IMR-90 (cell line): ENCODE results near the gene NFKBIB. TPM values are rescaled to one million over a fixed set of nuclear protein-coding genes. Genes with fewer than 3 reads are reported as not detected.

ENCODE experiments used
- ATAC-seq: fragments of 200-7000 bp; cut with Tn5 transposase; 2 replicates; pipeline ENCODE4 v1.9.1; 2020; ENCODE audit warnings: low read depth, mild to moderate bottlenecking, moderate library complexity
- BruUV-seq: library from RNA; stranded (reverse); fragments of 400-500 nt; replicated peaks from 2 replicates; lab custom pipeline; 2021; lab: Mats Ljungman, UMichigan
- CTCF ChIA-PET: fragments of 300-600 bp; formaldehyde crosslinking; extraction: SDS; loops from one replicate; lab custom pipeline; 2021; ENCODE audit warnings: antibody characterized with exemption; lab: Yijun Ruan, JAX
- POLR2A ChIA-PET: fragments of 300-600 bp; sonication (Branson Sonifier 250); formaldehyde crosslinking; loops from one replicate; lab custom pipeline; 2022; ENCODE audit warnings: antibody characterized with exemption; ENCODE audit not compliant: unreplicated experiment; lab: Charles Lee
- DNase-seq: peaks from one replicate; pipeline ENCODE4 v3.0.0; 2013
- H2AFZ ChIP-seq: replicated peaks from 2 replicates; pipeline ENCODE3; 2013; ENCODE audit warnings: low read length, mild to moderate bottlenecking; ENCODE audit not compliant: poor library complexity
- H2AK5ac ChIP-seq: 2 replicates; pipeline ENCODE4 v1.6.1; 2013; ENCODE audit warnings: low read depth, low read length, inconsistent platforms
- H2AK9ac ChIP-seq: replicated peaks from 2 replicates; pipeline ENCODE3; 2013; ENCODE audit warnings: mild to moderate bottlenecking, low read depth, low read length, moderate library complexity; ENCODE audit not compliant: poor library complexity
- H2BK120ac ChIP-seq: 2 replicates; pipeline ENCODE4 v1.6.1; 2013; ENCODE audit warnings: low read depth, low read length, inconsistent platforms
- H2BK15ac ChIP-seq: 3 replicates; pipeline ENCODE4 v1.6.1; 2013; ENCODE audit warnings: low read depth, low read length, inconsistent platforms
- H2BK20ac ChIP-seq: 2 replicates; pipeline ENCODE4 v1.6.1; 2013; ENCODE audit warnings: low read depth, mild to moderate bottlenecking, inconsistent platforms, low read length, moderate library complexity
- H2BK5ac ChIP-seq: 2 replicates; pipeline ENCODE4 v1.6.1; 2013; ENCODE audit warnings: mild to moderate bottlenecking, low read depth, low read length, inconsistent platforms; ENCODE audit not compliant: poor library complexity, severe bottlenecking
- H3K14ac ChIP-seq: replicated peaks from 2 replicates; pipeline ENCODE4 v1.6.1; 2013; ENCODE audit warnings: low read depth, low read length, inconsistent platforms
- H3K18ac ChIP-seq: 2 replicates; pipeline ENCODE4 v1.6.1; 2013; ENCODE audit warnings: low read depth, low read length, control low read depth
- H3K23ac ChIP-seq: 2 replicates; pipeline ENCODE4 v1.6.1; 2013; ENCODE audit warnings: low read depth, low read length, inconsistent platforms
- H3K27ac ChIP-seq: 2 replicates; pipeline ENCODE4 v1.5.1; 2013; ENCODE audit warnings: mild to moderate bottlenecking, control low read depth, low read length; ENCODE audit not compliant: insufficient read depth
- H3K27me3 ChIP-seq: 2 replicates; pipeline ENCODE4 v1.6.1; 2013; ENCODE audit warnings: low read length; ENCODE audit not compliant: control insufficient read depth, insufficient read depth
- H3K36me3 ChIP-seq: 2 replicates; pipeline ENCODE4 v1.6.1; 2013; ENCODE audit warnings: low read length, mixed read lengths; ENCODE audit not compliant: control insufficient read depth, insufficient read depth
- H3K4ac ChIP-seq: 2 replicates; pipeline ENCODE4 v1.6.1; 2013; ENCODE audit warnings: low read depth, low read length, inconsistent platforms
- H3K4me1 ChIP-seq: 2 replicates; pipeline ENCODE4 v1.6.1; 2013; ENCODE audit warnings: low read length, mixed read lengths; ENCODE audit not compliant: control insufficient read depth, insufficient read depth
- H3K4me2 ChIP-seq: 2 replicates; pipeline ENCODE4 v1.6.1; 2013; ENCODE audit warnings: low read depth, mild to moderate bottlenecking, control low read depth, low read length, moderate library complexity
- H3K4me3 ChIP-seq: 2 replicates; pipeline ENCODE4 v1.5.1; 2013; ENCODE audit warnings: low read depth, mild to moderate bottlenecking, control low read depth, low read length, moderate library complexity; ENCODE audit not compliant: insufficient read depth
- H3K56ac ChIP-seq: 2 replicates; pipeline ENCODE4 v1.6.1; 2013; ENCODE audit warnings: low read length, inconsistent platforms; ENCODE audit not compliant: insufficient read depth; ENCODE audit errors: extremely low read depth
- H3K79me1 ChIP-seq, 2 experiments: 2 replicates each; pipeline ENCODE4 v1.6.1; 2013; ENCODE audit warnings: low read length in 2 of 2, inconsistent platforms in 1 of 2, low read depth in 1 of 2
- H3K9ac ChIP-seq: 2 replicates; pipeline ENCODE4 v1.6.1; 2013; ENCODE audit warnings: low read depth, low read length, control low read depth
- H3K9me1 ChIP-seq: 2 replicates; pipeline ENCODE4 v1.6.1; 2013; ENCODE audit warnings: low read length, inconsistent platforms; ENCODE audit not compliant: insufficient read depth
- H3K9me3 ChIP-seq: 2 replicates; pipeline ENCODE4 v1.6.1; 2013; ENCODE audit warnings: low read length; ENCODE audit not compliant: control insufficient read depth, insufficient read depth
- H4K20me1 ChIP-seq: 2 replicates; pipeline ENCODE4 v1.6.1; 2013; ENCODE audit warnings: low read length, inconsistent platforms; ENCODE audit not compliant: insufficient read depth
- H4K5ac ChIP-seq: 2 replicates; pipeline ENCODE4 v1.6.1; 2013; ENCODE audit warnings: mild to moderate bottlenecking, low read depth, low read length, control low read depth
- H4K8ac ChIP-seq, 2 experiments: 2 replicates each; pipeline ENCODE4 v1.6.1; 2013; ENCODE audit warnings: low read depth in 2 of 2, low read length in 2 of 2, control low read depth in 1 of 2, inconsistent platforms in 1 of 2
- H4K91ac ChIP-seq: 2 replicates; pipeline ENCODE4 v1.6.1; 2013; ENCODE audit warnings: low read depth, low read length, inconsistent platforms; ENCODE audit not compliant: insufficient read depth
- CEBPB ChIP-seq: IDR thresholded peaks from 2 replicates; pipeline ENCODE4 v1.6.1; 2012; ENCODE audit warnings: low read depth, low read length, improper control_type of control experiment
- CHD1 ChIP-seq: IDR thresholded peaks from 2 replicates; pipeline ENCODE4 v1.6.1; 2012; ENCODE audit warnings: low read depth, low read length, improper control_type of control experiment
- ELK1 ChIP-seq: fragments of 150-350 bp; IDR thresholded peaks from 2 replicates; pipeline ENCODE4 v1.6.1; 2016; ENCODE audit warnings: low read depth, mild to moderate bottlenecking, low read length, moderate library complexity, borderline replicate concordance
- FOS ChIP-seq: fragments of 150-350 bp; IDR thresholded peaks from 2 replicates; pipeline ENCODE4 v1.6.1; 2016; ENCODE audit warnings: low read depth, low read length
- MAZ ChIP-seq: IDR thresholded peaks from 2 replicates; pipeline ENCODE4 v1.6.1; 2012; ENCODE audit warnings: low read depth, mild to moderate bottlenecking, low read length, improper control_type of control experiment, moderate library complexity, borderline replicate concordance
- MXI1 ChIP-seq: IDR thresholded peaks from 2 replicates; pipeline ENCODE4 v1.6.1; 2012; ENCODE audit warnings: low read depth, mild to moderate bottlenecking, low read length, moderate library complexity, borderline replicate concordance
- NFE2L2 ChIP-seq: fragments of 150-350 bp; IDR thresholded peaks from 2 replicates; pipeline ENCODE4 v1.6.1; 2016; ENCODE audit warnings: low read depth, mild to moderate bottlenecking, low read length
- POLR2A ChIP-seq: IDR thresholded peaks from 2 replicates; pipeline ENCODE4 v1.6.1; 2012; ENCODE audit warnings: mild to moderate bottlenecking, low read depth, low read length
- RCOR1 ChIP-seq: IDR thresholded peaks from 2 replicates; pipeline ENCODE4 v1.6.1; 2012; ENCODE audit warnings: mild to moderate bottlenecking, low read length, improper control_type of control experiment; ENCODE audit not compliant: insufficient replicate concordance
- RFX5 ChIP-seq: IDR thresholded peaks from 2 replicates; pipeline ENCODE4 v1.8.0; 2012; ENCODE audit warnings: low read depth, mild to moderate bottlenecking, low read length, moderate library complexity
- SMC3 ChIP-seq: fragments of 150-350 bp; IDR thresholded peaks from 2 replicates; pipeline ENCODE4 v1.6.1; 2016; ENCODE audit warnings: low read depth, mild to moderate bottlenecking, antibody characterized with exemption, low read length, moderate library complexity
- WGBS, 2 experiments: methylation state at CpG; one replicate each; pipeline versions ENCODE4 v1.1.5 to v1.1.7; 2013; ENCODE audit warnings: missing lambda C conversion rate in 2 of 2; ENCODE audit not compliant: insufficient read length in 1 of 2; ENCODE audit errors: extremely low coverage in 2 of 2; 5-methylcytosine and 5-hydroxymethylcytosine counted together
- dilution Hi-C: fragments of 300-500 bp; cut with HindIII; formaldehyde crosslinking; loops from one replicate; pipeline ENCODE4 v1.14.3; 2018; ENCODE audit warnings: low sequenced_read_pairs; ENCODE audit not compliant: unreplicated experiment
- in situ Hi-C: fragments of 300-500 bp; cut with MboI; formaldehyde crosslinking; loops from 3 replicates; pipeline ENCODE4 v1.14.3; 2019; ENCODE audit warnings: low sequenced_read_pairs, inconsistent platforms, mixed read lengths
- intact Hi-C: fragments of 100-400 bp; cut with micrococcal nuclease; formaldehyde crosslinking; loops from 2 replicates; pipeline ENCODE4 v1.10.0; 2022
- polyA plus RNA-seq, 3 experiments: library from polyadenylated mRNA; depleted of rRNA; stranded (reverse); fragments of >200 nt; gene quantifications; 2 replicates each; pipeline ENCODE4 v1.2.3, GENCODE V29; 2012; ENCODE audit warnings: low replicate concordance in 1 of 3
- total RNA-seq: library from RNA; depleted of rRNA; stranded (reverse); fragments of >200 nt; gene quantifications from 2 replicates; pipeline ENCODE4 v1.2.3, GENCODE V29; 2012
- TF ChIP-seq, protein P1 (sequence below): conservative IDR thresholded peaks from 2 replicates; pipeline ENCODE4 v1.5.1; 2012; ENCODE audit warnings: mild to moderate bottlenecking, low read depth, low read length, improper control_type of control experiment
- TF ChIP-seq, protein P2 (sequence below): fragments of 150-350 bp; IDR thresholded peaks from 2 replicates; pipeline ENCODE4 v1.6.1; 2017; ENCODE audit warnings: mild to moderate bottlenecking, antibody characterized with exemption, low read length, low read depth

NFKBIB gene
- total and polyA plus RNA-seq, 2 of the 4 experiments (the other 2 are of a cell fraction): 7.5 to 25.5 TPM

DNA sequence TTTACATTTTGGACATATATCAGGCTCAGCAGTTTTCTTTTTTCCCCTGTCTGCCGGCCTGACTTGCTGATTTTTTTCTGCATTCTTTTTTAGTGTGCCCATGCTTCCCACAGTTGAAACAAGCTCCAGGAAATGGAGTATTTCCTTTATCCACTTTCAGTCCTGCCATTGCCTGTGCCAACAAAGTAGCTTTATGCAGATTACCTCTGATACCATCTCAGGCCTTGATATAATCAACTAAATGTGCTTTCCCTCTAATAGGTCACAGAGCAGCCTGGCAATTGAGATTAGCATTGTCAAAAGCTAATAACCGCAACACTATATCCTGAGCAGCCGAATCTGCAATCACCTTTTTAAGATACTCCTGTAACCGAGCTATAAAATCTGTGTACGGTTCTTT, 40.2 kb downstream of the NFKBIB start:
- Histone ChIP-seq H3K23ac (no peak overlapping the region), H2BK20ac (no peak overlapping the region), H3K4ac (no peak overlapping the region), H2AK5ac (no peak overlapping the region), H3K36me3 (peaks cover 6% of the 10 kb centered on the region), H3K9ac (no peak overlapping the region), H3K9me1 (0 out of 2 replicates have a peak, but pooled peaks cover 4% of the 10 kb centered on the region), H2BK5ac (no peak overlapping the region), H3K79me1 (0 out of 4 replicates have a peak, but pooled peaks cover 0 to under 1% of the 10 kb centered on the region in 2 experiments), H2BK120ac (no peak overlapping the region), H3K4me2 (no peak overlapping the region), H4K5ac (no peak overlapping the region), H4K8ac (no peak overlapping the region), H3K4me3 (no peak overlapping the region), H3K27me3 (no peaks in the 10 kb centered on the region), H2AK9ac (no peak overlapping the region), H3K9me3 (no peaks in the 10 kb centered on the region), H2BK15ac (no peak overlapping the region), H3K14ac (no peak overlapping the region), H3K27ac (no peak overlapping the region), H3K4me1 (no peaks in the 10 kb centered on the region), H4K91ac (no peak overlapping the region), H4K20me1 (no peaks in the 10 kb centered on the region), H2AFZ (no peak overlapping the region), H3K56ac (no peak overlapping the region), H3K18ac (no peak overlapping the region)
- dilution Hi-C loops (no loop called here), in situ Hi-C loops (loop anchor here (25.0 kb wide), 1 partner anchor 528 kb away; the partner anchor contains the start of gene FAM98C), intact Hi-C loops (no loop called here)
- no TSS peak for BruUV-seq
- ChIA-PET CTCF (interaction anchor here (1.3 kb wide), 1 partner anchor 9 kb away, joined by 3 read pairs; the partner anchor contains the start of genes MRPS12 and SARS2), POLR2A (no interaction called here)
- 77% methylated on average over 5 of the region's 5 CpGs; no CpG with 5 or more reads in 1 of the 2 experiments for WGBS, 2 experiments
- DNase-seq (no peak), ATAC-seq (no peak)
- no peak for TF ChIP-seq NFE2L2
- no peak for TF ChIP-seq POLR2A
- no peak for TF ChIP-seq CHD1
- TF ChIP-seq RFX5: no peak
- TF ChIP-seq MXI1: no peak
- no peak for TF ChIP-seq SMC3
- TF ChIP-seq, protein P1, sequence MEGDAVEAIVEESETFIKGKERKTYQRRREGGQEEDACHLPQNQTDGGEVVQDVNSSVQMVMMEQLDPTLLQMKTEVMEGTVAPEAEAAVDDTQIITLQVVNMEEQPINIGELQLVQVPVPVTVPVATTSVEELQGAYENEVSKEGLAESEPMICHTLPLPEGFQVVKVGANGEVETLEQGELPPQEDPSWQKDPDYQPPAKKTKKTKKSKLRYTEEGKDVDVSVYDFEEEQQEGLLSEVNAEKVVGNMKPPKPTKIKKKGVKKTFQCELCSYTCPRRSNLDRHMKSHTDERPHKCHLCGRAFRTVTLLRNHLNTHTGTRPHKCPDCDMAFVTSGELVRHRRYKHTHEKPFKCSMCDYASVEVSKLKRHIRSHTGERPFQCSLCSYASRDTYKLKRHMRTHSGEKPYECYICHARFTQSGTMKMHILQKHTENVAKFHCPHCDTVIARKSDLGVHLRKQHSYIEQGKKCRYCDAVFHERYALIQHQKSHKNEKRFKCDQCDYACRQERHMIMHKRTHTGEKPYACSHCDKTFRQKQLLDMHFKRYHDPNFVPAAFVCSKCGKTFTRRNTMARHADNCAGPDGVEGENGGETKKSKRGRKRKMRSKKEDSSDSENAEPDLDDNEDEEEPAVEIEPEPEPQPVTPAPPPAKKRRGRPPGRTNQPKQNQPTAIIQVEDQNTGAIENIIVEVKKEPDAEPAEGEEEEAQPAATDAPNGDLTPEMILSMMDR: no peak
- TF ChIP-seq RCOR1: no peak
- no peak for TF ChIP-seq FOS
- TF ChIP-seq, protein P2, sequence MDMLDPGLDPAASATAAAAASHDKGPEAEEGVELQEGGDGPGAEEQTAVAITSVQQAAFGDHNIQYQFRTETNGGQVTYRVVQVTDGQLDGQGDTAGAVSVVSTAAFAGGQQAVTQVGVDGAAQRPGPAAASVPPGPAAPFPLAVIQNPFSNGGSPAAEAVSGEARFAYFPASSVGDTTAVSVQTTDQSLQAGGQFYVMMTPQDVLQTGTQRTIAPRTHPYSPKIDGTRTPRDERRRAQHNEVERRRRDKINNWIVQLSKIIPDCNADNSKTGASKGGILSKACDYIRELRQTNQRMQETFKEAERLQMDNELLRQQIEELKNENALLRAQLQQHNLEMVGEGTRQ: no peak
- TF ChIP-seq MAZ: no peak
- no peak for TF ChIP-seq CEBPB
- TF ChIP-seq ELK1: no peak
